Smooth muscle cell (in vitro differentiated cells): ENCODE measurements around the gene DPF1. TPM values are rescaled to one million over a fixed set of nuclear protein-coding genes. Genes with fewer than 3 reads are reported as not detected.

Source experiments
- DNase-seq: peaks from one replicate; lab custom pipeline; 2025; ENCODE audit not compliant: unreplicated experiment; lab: John Stamatoyannopoulos, UW
- H2AFZ ChIP-seq: fragments of 200-600 bp; sonication (generic); 2 replicates; pipeline ENCODE4 v1.6.0; 2016; ENCODE audit warnings: antibody characterized with exemption, low read depth, mild to moderate bottlenecking
- H3F3A ChIP-seq: fragments of 200-600 bp; sonication (generic); 2 replicates; pipeline ENCODE4 v1.6.0; 2017; ENCODE audit warnings: antibody characterized with exemption, low read depth
- H3K27ac ChIP-seq: fragments of 200-600 bp; sonication (generic); 2 replicates; pipeline ENCODE4 v1.5.1; 2016; ENCODE audit warnings: low read depth, mild to moderate bottlenecking
- H3K27me3 ChIP-seq: fragments of 200-600 bp; sonication (generic); 2 replicates; pipeline ENCODE4 v1.6.1; 2016; ENCODE audit warnings: low read depth, mild to moderate bottlenecking
- H3K36me3 ChIP-seq: fragments of 200-600 bp; sonication (generic); 2 replicates; pipeline ENCODE4 v1.5.1; 2016; ENCODE audit warnings: low read depth
- H3K4me1 ChIP-seq: fragments of 200-600 bp; sonication (generic); 2 replicates; pipeline ENCODE4 v1.5.1; 2016; ENCODE audit warnings: low read depth
- H3K4me2 ChIP-seq: fragments of 200-600 bp; sonication (generic); 2 replicates; pipeline ENCODE4 v1.6.0; 2016; ENCODE audit warnings: mild to moderate bottlenecking
- H3K4me3 ChIP-seq: fragments of 200-600 bp; sonication (generic); 2 replicates; pipeline ENCODE4 v1.5.1; 2016; ENCODE audit warnings: mild to moderate bottlenecking
- H3K79me2 ChIP-seq: fragments of 200-600 bp; sonication (generic); 2 replicates; pipeline ENCODE4 v1.6.0; 2016; ENCODE audit warnings: low read depth, mild to moderate bottlenecking
- H3K9ac ChIP-seq: fragments of 200-600 bp; sonication (generic); 2 replicates; pipeline ENCODE4 v1.6.0; 2016; ENCODE audit warnings: low read depth
- H3K9me3 ChIP-seq: fragments of 200-600 bp; sonication (generic); replicated peaks from 2 replicates; pipeline ENCODE4 v1.5.1; 2016; ENCODE audit warnings: low read depth
- H4K20me1 ChIP-seq: fragments of 200-600 bp; sonication (generic); 2 replicates; pipeline ENCODE4 v1.6.0; 2016; ENCODE audit warnings: low read depth
- WGBS: methylation state at CpG from one replicate; pipeline ENCODE4 v1.1.7; 2016; ENCODE audit warnings: low lambda C conversion rate; 5-methylcytosine and 5-hydroxymethylcytosine counted together
- polyA plus RNA-seq: library from polyadenylated mRNA; unstranded; fragments of >200 nt; fragmentation: Nextera tagmentation; extraction: Ambion mirVana; gene quantifications from 2 replicates; pipeline ENCODE4 v1.2.1, GENCODE V29; 2016
- total RNA-seq: library from RNA; depleted of rRNA; stranded (reverse); fragments of >200 nt; gene quantifications from 2 replicates; pipeline ENCODE4 v1.2.3, GENCODE V29; 2014
- TF ChIP-seq, protein P1 (sequence below): fragments of 200-600 bp; sonication (generic); IDR thresholded peaks from 2 replicates; pipeline ENCODE4 v1.5.1; 2017; ENCODE audit warnings: borderline replicate concordance, mild to moderate bottlenecking, antibody characterized with exemption; ENCODE audit not compliant: insufficient read depth, poor library complexity, severe bottlenecking

The DPF1 gene
- total and polyA plus RNA-seq, 2 experiments from 2014 or later: 0.27 to 2.4 TPM

DNA sequence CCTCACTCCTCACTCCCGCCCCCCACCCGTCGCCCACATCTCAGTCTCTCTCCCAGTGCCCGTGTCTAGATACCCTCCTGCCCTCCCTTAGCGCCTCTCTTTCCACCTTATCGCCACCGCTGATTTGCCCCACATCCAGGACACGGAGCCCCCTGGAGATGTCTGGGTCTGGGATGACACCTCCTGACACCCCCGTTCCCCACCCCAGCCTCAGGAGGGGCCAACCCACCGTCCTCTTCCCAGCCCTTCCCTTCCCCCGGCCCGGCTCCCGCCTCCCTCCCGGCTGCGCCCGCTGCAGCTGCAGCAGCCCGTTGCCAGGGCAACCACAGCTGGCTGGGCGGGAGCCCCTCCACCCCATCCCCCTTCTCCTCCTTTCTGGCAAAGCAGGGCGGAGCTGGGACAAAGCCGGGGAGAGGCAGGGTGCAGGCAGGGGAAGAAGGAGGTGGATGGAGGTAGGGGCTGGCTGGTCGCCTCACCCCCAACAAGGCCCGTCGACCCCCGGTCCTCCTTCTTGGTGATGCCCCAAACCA, 13.5 kb downstream of the DPF1 start:
- peak overlapping the region; percentile 79 for H3K4me2 ChIP-seq
- H3K9me3 ChIP-seq: no peaks in the 10 kb centered on the region
- H3K36me3 ChIP-seq: no peaks in the 10 kb centered on the region
- peak; percentile 18 for DNase-seq
- TF ChIP-seq, protein P1, sequence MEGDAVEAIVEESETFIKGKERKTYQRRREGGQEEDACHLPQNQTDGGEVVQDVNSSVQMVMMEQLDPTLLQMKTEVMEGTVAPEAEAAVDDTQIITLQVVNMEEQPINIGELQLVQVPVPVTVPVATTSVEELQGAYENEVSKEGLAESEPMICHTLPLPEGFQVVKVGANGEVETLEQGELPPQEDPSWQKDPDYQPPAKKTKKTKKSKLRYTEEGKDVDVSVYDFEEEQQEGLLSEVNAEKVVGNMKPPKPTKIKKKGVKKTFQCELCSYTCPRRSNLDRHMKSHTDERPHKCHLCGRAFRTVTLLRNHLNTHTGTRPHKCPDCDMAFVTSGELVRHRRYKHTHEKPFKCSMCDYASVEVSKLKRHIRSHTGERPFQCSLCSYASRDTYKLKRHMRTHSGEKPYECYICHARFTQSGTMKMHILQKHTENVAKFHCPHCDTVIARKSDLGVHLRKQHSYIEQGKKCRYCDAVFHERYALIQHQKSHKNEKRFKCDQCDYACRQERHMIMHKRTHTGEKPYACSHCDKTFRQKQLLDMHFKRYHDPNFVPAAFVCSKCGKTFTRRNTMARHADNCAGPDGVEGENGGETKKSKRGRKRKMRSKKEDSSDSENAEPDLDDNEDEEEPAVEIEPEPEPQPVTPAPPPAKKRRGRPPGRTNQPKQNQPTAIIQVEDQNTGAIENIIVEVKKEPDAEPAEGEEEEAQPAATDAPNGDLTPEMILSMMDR: no peak
- H3K4me1 ChIP-seq: peaks cover 29% of the 10 kb centered on the region
- H3K79me2 ChIP-seq: no peaks in the 10 kb centered on the region
- H3K9ac ChIP-seq: no peak overlapping the region
- H3K27ac ChIP-seq: no peak overlapping the region
- H3K4me3 ChIP-seq: peak overlapping the region; percentile 34
- H2AFZ ChIP-seq: no peak overlapping the region
- no peaks in the 10 kb centered on the region for H4K20me1 ChIP-seq
- H3K27me3 ChIP-seq: peaks cover 33% of the 10 kb centered on the region
- H3F3A ChIP-seq: no peaks in the 10 kb centered on the region
- WGBS: 3% methylated on average over 18 of the region's 24 CpGs

DNA sequence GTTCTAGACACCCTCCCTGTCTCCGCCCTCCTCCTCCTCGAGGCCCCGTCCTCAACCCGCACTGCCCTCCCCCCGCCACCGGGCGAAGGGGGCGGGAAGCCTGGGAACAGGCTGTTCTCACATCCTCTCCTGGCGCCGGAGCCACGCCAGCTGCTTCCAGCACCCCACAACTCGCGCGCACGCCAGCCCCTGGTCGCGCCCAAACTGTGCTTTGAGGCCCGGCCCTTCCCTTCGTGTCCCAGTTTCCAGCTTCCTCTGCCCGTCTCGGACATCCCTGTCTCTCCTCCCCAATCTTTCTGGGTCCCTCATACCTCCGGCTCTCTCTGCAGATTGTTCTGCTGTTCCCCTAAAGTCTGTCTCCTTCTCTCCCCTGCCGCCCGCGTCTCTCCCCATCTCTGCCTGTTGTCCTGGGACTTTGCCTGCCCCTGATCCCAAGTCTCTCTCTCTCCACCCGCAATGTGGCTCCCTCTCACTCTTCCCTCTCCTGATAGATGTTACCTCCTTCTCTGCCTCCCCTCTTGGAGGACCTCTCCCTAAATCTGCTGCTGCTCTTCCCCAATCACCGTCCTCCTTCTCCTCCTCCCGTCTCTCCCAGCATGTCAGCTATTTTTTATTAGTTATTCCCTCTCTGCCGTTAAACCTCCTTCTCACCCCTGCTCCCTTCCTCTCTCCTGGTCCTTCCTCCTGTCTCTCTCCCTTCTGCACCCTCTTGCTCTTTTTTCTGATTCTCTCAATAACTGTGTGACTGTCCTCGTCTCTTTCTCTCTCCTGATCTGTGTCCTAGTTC, 14.2 kb downstream of the DPF1 start:
- peak overlapping the region; percentile 79 for H3K4me2 ChIP-seq
- WGBS: 8% methylated on average over 27 of the region's 30 CpGs
- H3F3A ChIP-seq: no peaks in the 10 kb centered on the region
- H3K4me3 ChIP-seq: peak overlapping the region; percentile 34
- H3K79me2 ChIP-seq: no peaks in the 10 kb centered on the region
- TF ChIP-seq, protein P1: no peak
- H4K20me1 ChIP-seq: no peaks in the 10 kb centered on the region
- DNase-seq: peak; percentile 24
- peaks cover 29% of the 10 kb centered on the region for H3K4me1 ChIP-seq
- H3K9me3 ChIP-seq: no peaks in the 10 kb centered on the region
- H2AFZ ChIP-seq: no peak overlapping the region
- H3K36me3 ChIP-seq: no peaks in the 10 kb centered on the region
- H3K9ac ChIP-seq: no peak overlapping the region
- H3K27ac ChIP-seq: no peak overlapping the region
- H3K27me3 ChIP-seq: peaks cover 33% of the 10 kb centered on the region

GRCh38 chr19:38209152-38209551, 14.9 kb downstream of the DPF1 start:
- peak overlapping the region; percentile 79 for H3K4me2 ChIP-seq
- no peak overlapping the region for H2AFZ ChIP-seq
- H3K27me3 ChIP-seq: peaks cover 33% of the 10 kb centered on the region
- peaks cover 29% of the 10 kb centered on the region for H3K4me1 ChIP-seq
- no peak overlapping the region for H3K27ac ChIP-seq
- H3K36me3 ChIP-seq: no peaks in the 10 kb centered on the region
- no peak overlapping the region for H3K9ac ChIP-seq
- DNase-seq: no peak
- H3K9me3 ChIP-seq: no peaks in the 10 kb centered on the region
- TF ChIP-seq, protein P1: no peak
- H4K20me1 ChIP-seq: no peaks in the 10 kb centered on the region
- WGBS: 20% methylated on average over 5 of the region's 5 CpGs
- peak overlapping the region; percentile 34 for H3K4me3 ChIP-seq
- no peaks in the 10 kb centered on the region for H3K79me2 ChIP-seq
- no peaks in the 10 kb centered on the region for H3F3A ChIP-seq
